GM12874 (cell line): Measurements from ENCODE around the gene SATB1.

Experiments
- CTCF ChIP-seq: IDR thresholded peaks from 2 replicates; pipeline ENCODE4 v1.5.1; 2011; ENCODE audit warnings: low read depth, mild to moderate bottlenecking, control low read depth, low read length, moderate library complexity; ENCODE audit not compliant: insufficient read depth

SATB1 gene

GRCh38 chr3:18424729-18425640 lies at the start of gene SATB1:
Gene SATB1, minus strand, starts transcription at chr3:18425339. Its CDS starts 4,372 bp downstream, at chr3:18420967.
- TF ChIP-seq CTCF: no peak

GRCh38 chr3:18474202-18474601 lies 49.1 kb upstream of the SATB1 start:
- TF ChIP-seq CTCF: no peak

- no peak for TF ChIP-seq CTCF
These were observed 44.6 kb upstream of the SATB1 start for GRCh38 chr3:18469775-18470174.

GRCh38 chr3:18466136-18466535 lies 41.0 kb upstream of the SATB1 start:
- no peak for TF ChIP-seq CTCF

- no peak for TF ChIP-seq CTCF
These were observed 29.6 kb upstream of the SATB1 start for GRCh38 chr3:18454766-18455165.

GRCh38 chr3:18447720-18448119 lies 22.6 kb upstream of the SATB1 start:
- no peak for TF ChIP-seq CTCF

GRCh38 chr3:18446149-18446825 lies 21.1 kb upstream of the SATB1 start:
- no peak for TF ChIP-seq CTCF
